Stimulated activated CD4-positive, alpha-beta T cell treated with anti-CD3 and anti-CD28 coated beads, Interleukin-1b, Interleukin-23, amount 100 ng/mL, for 4 hours (primary cell): ENCODE results near the gene ADGRL3.
"Not testable (repeated sequence)": the region's sequence is repeated elsewhere in the genome, so short reads cannot be mapped to it uniquely, and the experiment has no call there.

Experiments used
- DNase-seq, 2 donors: peaks; one replicate each; pipeline ENCODE4 v3.0.0-alpha.2; 2020; ENCODE audit warnings: low read depth in 2 of 2

Gene ADGRL3

DNA sequence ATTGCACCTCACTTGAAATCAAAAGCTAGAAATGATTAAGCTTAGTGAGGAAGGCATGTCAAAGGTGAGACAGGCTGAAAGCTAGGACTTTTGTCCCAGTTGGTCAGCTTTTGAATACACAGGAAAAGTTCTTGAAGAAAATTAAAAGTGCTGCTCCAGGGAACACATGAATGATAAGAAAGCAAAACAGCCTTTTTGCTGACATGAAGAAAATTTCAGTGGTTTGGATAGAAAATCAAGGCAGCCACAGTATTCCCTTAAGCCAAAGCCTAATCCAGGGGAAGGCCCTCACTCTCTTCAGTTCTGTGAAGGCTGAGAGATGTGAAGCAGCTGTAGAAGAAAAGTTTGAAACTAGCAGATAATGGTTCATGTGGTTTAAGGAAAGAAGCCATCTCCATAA is 150.8 kb downstream of the ADGRL3 start:
- no peak for DNase-seq

DNA sequence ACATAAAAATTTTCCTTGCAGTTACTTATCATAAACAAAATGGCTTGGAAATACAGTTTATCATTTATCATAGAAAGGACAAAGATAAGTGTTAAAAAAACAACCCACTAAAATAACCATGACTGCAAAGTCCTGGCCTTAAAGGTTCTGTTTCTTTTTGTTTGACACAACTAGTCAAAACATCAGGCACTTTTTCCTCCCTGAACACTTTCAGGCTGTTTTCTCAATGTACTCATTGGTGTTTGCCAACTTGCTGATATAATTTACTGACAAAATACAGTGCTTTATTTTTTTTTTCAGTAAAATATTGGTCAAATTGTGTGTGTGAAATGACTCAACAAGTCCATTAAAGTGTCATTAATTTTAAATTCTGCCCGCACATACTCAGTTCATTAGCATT is 156.6 kb downstream of the ADGRL3 start:
- no peak for DNase-seq

DNA sequence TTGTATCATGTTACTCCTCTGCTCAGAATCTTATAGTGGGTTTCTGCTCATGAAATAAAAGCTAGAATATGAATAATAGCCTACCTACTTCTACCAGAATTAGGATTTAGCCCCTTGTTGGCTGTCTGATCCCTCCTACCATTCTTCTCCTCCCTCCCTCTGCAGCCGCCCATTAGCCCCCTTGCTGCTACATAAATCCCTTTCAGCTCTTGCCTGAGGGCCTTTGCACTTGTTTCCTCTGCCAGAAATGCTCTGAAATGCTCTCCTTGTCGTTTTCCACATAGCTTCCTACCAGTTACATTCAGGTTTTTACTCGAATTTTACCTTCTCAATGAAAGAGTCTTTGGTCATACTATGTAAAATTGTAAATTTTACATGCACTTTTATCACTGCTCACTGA is 159.2 kb downstream of the ADGRL3 start:
- no peak for DNase-seq

DNA sequence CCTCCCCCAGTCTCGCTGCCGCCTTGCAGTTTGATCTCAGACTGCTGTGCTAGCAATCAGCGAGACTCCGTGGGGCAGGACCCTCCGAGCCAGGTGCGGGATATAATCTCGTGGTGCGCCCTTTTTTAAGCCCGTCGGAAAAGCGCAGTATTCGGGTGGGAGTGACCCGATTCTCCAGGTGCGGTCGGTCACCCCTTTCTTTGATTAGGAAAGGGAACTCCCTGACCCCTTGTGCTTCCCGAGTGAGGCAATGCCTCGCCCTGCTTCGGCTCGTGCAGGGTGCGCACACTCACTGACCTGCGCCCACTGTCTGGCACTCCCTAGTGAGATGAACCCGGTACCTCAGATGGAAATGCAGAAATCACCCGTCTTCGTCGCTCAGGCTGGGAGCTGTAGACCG is 172.7 kb downstream of the ADGRL3 start:
- DNase-seq, result not testable (repeated sequence)

DNA sequence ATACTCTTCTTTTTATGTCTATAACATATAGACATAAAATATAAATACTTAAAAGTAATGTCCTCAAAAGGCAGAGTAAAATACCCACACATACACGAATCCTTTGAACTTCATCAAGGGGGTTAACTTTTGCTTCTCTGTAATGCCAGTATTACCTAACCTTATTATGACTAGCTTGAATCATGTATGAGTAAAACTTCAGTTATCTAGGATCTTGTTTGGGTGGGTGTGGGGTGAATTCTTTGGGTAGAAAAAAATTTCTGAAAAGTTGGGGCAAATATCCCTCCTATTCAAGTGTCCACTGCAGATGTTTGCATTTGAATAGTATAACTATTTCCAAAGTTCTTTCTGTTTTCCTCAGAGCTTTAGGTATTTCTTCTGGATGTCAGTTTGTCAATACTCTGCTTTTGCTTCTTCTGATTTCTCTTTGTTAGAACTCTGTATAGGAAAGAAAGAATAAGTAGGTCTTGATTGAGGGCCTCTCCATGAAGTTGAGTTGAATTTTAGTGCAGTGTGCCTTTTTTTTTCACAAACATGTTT is 173.8 kb downstream of the ADGRL3 start:
- DNase-seq, result no peak

DNA sequence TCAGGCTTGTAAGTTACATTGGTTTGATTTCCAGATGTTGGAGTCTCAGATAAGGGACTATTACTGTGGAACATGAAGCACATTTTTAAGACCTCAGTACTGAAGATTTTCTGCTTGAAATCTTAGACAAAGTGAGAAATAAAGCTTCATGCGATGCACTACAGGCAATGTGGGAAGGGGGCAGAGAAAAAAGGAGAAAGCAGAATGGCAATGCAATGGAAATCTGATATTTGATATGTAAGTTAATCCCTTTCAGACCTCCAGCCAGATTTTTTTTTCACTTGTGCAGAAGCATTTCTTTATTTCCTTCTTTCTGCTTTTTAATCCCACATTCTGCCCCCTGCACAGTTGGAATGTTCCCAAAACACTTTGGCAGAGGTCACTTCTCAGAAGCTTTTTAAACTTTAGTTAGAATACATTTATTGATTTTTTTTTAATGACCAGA is 174.3 kb downstream of the ADGRL3 start:
- DNase-seq, result no peak

DNA sequence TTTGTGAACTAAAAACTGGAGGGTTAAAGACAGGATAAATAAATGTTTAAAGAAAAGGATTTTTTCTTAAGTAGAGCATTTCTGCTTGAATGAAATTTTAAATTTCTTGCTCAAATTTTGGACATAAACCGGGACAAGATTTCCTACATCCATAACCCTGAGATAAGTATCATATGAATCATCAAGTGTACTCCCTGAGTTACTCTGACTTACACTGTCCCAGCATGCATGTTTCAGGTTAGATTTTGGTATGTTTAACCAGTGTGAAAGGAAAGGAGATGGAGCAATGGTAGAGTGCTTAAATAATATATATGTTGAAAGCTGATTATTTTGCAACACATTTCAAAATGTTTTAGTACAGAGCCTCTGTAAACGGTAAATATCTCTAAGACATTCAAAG is 175.2 kb downstream of the ADGRL3 start:
- no peak for DNase-seq

DNA sequence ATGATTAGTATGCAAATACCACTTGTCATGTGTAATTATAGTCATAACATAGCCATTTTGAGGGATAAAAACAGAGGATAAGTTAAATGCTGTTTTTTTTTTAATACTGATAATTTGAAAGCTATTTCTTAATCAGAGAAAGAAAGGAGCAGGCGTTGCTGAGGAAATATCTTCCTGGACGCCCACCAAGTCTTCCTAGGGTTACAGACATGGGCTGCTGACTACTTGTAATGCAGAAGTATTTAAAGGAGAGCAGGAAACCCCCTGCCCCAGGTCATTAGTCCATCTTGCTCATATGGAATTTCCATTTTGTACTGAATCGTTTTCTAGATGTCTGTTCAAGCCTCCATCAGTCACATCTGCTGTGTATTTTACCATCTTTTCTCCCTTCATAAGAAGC is 176.2 kb downstream of the ADGRL3 start:
- no peak for DNase-seq

DNA sequence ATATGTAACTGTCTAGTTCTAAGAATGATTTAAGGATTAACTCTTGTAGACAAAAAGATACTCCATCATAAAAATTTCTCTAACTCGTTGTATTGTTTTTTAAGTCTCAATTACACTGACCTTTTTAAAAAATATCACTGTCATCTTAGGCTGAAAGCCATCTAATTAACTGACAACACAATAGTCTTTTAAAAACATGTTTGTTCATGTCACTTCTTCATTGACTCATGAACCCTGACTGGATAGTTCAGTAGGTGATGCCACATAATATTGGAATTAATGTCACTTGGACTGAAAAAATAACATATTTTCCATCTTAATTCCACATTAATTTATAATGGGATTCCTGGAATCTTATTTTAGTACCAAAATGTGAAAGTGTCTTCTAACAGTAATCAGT is 179.3 kb downstream of the ADGRL3 start:
- DNase-seq, result no peak

DNA sequence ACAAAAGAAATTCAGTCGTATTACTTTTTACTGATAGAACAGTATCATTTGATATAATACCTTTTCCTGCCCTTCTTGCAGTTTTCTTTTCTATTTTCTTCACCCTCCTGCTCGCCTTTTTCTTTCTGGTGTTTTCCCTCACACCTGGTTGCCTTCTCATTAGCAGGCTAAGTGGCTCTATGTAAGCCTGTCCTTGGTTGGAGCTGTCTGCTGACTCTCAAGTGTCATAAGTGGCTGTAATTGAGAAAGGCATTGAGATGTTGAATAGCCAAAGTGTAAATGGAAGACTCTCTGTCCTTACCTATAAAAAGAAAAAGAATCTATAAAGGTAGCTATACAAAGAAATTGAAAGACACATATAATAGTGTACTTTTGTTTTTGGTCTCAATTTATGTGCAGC is 180.7 kb downstream of the ADGRL3 start:
- DNase-seq, result no peak

DNA sequence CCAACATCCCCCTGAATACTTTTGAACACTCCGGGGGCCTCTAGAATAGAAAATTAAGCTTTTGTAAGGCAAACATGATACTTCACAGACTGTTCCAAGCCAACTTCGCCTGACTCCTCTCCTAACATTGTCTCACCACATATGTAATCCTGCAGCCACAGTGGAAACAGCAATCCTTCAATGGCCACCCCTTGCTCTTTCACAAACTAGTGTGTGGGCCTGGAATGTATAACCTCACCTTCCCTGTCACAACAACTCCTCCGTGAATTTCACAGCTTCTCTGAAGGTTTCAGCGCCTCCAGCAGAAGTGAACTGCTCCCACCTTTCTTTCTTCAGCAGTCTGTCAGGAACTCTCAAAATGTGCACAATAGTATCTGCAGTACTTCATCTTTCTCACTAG is 185.1 kb downstream of the ADGRL3 start:
- DNase-seq, result no peak

DNA sequence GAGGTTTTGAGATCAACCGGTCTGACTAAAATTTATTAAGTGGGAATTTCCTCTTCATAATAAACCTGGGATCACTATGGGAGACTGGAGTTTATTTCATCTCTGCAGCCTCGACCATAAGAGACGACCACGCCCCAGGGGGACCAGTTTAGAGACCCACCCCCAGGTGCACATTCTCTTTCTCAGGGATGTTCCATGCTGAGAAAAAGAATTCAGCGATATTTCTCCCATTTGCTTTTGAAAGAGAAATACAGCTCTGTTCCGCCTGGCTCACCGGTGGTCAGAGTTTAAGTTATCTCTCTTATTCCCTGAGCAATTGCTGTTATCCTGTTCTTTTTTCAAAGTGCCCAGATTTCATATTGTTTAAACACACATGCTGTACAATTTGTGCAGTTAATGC is 187.2 kb downstream of the ADGRL3 start:
- not testable (repeated sequence) for DNase-seq

DNA sequence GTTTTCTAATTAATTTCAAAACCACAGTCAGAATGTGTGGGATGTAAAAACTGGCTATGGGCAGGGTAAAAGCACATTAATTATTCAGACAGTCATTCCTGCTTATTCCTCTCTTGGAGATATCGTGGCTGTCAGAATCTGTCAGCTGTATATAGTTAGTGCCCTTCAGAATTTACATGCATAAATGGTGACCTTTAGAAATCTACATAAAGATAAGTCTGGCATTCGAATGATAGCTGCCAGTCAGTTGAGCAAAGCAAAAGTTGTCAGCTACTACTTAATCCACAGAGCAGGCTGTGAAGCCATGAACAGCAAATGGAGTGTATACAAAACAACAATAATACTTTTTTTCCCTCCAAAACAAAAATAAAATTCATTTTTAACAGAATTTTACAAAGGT is 189.5 kb downstream of the ADGRL3 start:
- no peak for DNase-seq

DNA sequence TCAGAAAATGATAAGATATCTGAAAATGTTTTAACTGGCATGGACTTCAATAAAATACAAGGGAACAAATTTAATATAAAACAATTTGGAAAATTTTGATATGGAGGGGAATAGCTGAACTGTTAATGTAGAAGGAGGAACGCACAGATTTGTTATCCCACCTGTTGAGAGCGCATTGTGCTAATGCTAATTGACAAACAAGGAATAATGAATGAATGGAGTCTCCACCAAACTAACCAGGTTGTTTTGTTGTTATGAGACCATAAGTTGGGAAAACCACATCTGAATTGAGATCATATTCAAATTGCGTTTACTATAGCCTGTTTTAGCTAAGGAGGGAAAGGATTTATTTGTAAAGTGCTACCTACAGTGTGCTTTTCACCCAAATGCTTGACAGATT is 195.6 kb downstream of the ADGRL3 start:
- DNase-seq, result no peak

DNA sequence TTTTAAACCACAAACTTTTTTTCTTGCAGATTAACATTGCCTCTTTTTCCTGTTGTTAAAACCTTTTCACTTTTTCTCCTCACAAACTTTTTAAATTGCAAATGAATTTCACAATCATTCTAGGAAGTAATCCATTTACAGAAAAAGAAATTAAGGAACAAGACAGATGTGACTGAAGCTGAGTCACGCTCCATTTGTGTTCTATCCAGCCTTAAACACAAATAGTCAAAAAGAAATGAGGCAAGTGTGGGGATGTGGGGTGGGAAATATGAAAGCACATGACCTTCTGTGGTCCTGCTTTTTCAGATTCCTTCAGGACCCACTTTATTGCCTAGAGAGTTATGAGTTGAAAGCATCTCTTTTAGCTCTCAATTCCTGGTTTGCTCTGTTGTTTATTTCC is 197.0 kb downstream of the ADGRL3 start:
- DNase-seq, result no peak

DNA sequence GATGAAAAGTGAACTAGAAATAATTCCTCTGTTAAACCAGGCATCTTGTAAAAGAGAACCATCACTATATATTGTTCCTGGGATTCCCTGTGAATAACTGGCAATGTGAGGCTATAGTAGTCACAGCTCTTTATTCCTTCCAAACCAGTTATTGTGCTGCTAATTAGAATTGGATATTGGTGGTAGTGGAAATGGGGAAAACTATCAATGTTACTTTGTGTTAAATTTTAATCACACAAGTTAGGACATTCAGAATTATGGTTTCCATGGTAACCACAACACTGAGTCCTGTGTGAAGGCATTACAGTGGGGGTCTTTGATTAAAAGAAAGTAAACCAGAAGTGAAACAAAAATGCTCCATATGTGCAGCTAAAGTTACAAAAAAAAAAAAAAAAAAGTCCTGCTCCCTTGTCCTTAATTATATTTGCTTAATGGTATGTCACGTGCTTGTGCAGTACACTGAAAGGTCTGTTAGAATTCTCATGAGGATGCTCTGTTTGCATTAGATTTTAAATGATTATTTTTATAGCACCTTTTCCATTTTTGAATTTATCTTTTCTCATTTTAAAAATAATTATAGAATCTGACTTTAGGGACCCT is 200.4 kb downstream of the ADGRL3 start:
- DNase-seq, result no peak

DNA sequence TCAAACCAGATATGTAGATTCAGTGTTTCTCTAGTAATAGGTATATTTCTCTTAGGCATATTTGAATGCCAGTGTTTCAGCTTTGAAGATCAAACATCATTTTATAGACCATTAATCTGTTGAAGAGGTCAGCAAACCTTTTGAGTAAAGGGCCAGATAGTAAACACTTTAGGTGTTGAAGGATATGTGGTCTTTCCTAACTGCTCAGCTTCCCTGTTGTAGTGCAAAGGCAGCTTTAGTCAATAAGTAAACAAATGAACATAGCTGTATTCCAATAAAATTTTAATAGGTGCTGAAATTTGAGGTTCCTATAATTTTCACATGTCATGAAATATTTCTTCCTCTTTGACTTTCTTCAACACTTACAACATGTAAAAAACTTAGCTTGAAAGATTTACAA is 201.6 kb downstream of the ADGRL3 start:
- no peak for DNase-seq

DNA sequence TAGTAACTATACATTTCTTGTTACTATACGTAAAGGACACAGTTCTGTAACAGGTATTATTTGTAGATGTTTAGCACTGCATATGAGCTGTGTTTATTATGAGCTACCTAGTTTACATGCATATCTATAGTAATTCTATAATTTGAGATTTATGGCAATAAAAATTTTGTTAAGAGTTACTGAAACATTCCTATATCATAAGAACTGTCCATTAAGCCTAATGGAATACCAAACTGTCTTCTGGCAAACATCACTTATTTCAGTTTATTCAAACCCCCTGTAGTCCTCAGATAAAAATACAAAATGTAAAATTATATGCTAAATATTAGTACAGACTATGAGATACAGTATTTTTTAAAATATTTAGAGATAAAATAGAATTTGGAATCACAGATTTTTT is 205.2 kb downstream of the ADGRL3 start:
- no peak for DNase-seq

DNA sequence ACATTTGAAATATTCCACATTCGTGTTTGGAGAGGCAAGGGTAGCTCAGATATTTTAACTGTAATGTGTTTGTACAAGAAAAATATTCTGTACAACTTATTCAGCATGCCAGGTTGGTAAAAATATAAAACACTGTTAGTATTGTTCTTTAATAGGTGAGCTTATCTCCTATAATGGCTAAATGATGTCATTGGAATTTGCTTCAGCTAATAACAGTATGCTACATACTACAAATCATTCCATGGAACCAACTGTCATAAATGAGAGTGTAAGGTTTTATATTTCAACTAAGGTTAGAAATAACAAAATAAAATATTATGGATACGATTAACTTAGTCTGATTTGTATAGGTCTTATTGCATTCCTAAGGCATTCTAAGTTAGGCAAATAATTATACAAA is 206.6 kb downstream of the ADGRL3 start:
- no peak for DNase-seq

DNA sequence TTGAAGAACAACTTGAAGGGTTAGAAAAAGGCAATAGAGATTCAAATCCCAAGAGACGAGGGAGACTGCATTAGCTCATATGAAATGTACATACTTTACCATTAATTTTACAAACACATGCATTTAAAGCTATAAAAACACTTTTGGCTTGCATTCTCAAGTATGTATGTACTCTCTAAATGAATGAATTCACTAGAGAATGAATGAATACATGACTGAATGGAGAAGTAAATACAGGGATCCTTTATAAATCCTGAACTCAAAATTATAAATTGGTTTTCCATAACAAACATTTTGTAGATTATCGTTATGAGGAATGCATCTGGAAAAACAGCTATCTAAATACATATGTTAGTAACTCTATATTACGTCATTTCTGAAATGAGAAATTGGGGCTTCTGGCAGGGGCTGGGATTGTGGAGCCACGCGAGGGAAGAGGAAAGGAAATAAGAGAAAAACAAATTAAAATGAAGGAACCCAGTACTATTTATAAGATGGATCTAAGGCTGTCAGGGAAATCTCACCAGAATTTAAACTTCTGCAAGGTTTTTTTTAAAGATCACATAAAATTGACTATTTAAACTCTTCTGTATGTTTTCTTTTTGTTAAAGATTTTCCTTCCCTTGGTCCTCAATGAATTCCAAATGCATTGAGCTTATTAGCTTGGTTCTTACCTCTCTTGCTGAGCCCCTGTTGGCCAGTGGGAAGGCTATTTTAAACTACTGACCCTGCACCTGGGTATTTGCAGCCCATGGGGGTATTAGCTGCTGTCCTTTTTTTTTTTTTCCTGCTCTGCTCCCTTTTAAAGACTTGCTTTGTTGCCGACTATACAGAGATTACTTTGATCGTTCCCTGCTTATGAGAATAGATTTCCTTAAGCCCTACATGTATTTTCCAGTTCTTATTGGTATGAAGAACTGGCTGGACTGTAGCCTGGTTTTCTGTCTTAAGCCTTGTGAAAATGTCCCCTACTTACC is 207.8 kb downstream of the ADGRL3 start:
- DNase-seq, result no peak

DNA sequence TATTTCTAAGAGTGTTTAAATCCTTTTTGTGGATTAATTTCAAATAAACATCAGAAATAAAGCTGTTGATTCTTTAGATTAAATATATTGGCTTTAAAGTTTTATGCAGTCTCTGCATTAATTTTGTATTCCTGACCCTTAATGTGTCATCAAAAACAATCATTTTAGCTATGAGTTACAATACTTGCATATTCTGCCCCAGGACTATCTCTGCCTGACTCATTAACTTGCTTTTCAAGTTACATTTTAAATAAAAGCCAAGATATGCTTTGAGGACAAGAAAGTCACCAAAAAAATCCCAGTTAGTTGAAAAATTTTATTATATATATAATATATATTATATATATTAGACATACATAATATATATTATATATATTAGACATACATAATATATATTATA is 208.7 kb downstream of the ADGRL3 start:
- DNase-seq, result no peak

DNA sequence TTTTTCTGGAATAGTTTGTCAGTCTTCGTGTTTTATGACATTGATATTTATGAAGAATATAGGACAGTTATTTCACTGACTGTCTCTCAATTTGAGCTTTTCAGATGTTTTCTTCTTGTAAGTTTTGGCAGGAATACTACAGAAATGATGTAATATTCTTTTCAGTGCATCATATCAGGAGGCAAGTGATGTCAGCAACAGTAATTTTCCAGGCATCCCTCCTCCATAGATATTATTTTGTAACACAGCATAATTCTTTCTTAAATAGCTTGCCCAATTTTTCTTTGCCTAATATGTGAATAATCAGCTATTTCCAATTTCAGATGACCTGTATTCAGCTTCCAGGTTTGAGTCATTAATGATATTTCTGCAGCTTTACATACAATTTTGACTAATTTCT is 211.1 kb downstream of the ADGRL3 start:
- no peak for DNase-seq

DNA sequence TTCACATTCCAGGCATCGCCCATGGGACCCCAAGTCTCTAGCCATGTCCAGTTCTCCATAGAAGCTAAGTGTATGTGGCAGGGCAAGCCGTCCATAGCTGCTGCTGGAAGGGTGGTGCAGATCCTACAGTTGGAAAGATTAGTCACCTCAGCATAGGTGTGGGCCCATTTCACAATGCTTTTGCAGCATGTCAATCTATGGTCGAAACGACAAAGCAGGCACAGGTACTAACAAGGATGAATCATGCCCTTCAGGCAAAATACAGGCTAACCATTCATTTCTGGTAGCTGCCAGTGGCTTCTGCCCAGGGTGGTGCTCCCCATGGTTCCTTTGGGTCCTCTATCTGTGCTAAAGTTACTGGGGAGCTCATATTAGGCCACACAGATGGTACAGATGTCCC is 225.2 kb downstream of the ADGRL3 start:
- no peak for DNase-seq
